ENCODE data around the gene ROBO1.

DNA sequence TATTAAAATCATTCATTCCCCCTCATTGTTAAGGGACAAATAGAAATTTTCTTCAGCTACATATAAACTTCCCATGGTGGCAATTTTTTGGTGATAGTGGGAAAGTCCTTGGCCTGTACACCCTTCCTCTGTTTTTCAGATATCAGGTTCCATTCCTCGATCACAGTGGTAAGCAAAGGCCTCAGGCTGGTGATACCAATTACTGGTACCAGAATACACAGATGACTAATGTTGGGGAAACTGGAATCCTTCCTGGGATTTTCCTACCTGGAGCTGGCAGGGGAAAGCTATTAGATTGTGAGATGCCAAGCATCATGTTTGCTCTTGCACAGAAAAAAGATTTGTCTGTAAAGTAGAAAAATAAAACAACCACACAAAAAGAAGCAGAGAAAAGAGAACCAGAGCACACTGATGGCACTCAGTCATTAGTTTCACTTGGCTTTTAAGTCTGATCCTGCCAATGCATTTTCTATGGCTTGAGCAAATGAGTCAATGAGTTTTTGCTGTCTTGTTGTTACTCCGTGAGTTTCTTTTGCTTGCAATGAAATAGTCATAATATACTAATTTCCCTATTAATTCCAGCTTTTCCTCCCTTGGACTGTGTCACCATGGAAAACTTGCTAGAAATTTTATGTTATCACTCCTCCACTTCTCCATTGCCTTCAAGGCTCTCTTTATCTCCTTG, 795.0 kb downstream of the ROBO1 start:
- TF ChIP-seq EZH2 (IDR thresholded peaks at IDR 0.05; ENCODE audit: insufficient read depth, poor library complexity, severe bottlenecking) = no peak
- TF ChIP-seq EZH2phosphoT487 (IDR thresholded peaks at IDR 0.05; ENCODE audit: insufficient read depth, low read depth) = no peak
